Measurements from ENCODE around the gene TMEM179B. TPM values are rescaled to one million over a fixed set of nuclear protein-coding genes. Genes with fewer than 3 reads are reported as not detected.
A peak's percentile ranks its signal among the peaks of the same experiment; 100 is the strongest.

The TMEM179B gene
- total and polyA plus RNA-seq, 2 of the 13 experiments (the other 11 are each of a cell fraction or from before 2014, with no cell fraction given): 24.8 to 25.7 TPM

GRCh38 chr11:62839050-62839945 lies 52.1 kb downstream of the TMEM179B start, which contains the start of gene WDR74 (continued):
- TF ChIP-seq JDP2 (CRISPR knock-in tag; IDR thresholded peaks at IDR 0.05; ENCODE audit: borderline replicate concordance) (no peak), REL (CRISPR knock-in tag; conservative IDR thresholded peaks at IDR 0.05) (no peak), ZSCAN30 (CRISPR knock-in tag; IDR thresholded peaks at IDR 0.05) (no peak), ZFP37 (CRISPR knock-in tag; IDR thresholded peaks at IDR 0.05; ENCODE audit: borderline replicate concordance) (no peak; the same call in 1 of the 2 replicates), TCF7L2 (IDR thresholded peaks at IDR 0.05; ENCODE audit: low read depth, low read length) (no peak), SIX4 (CRISPR knock-in tag; IDR thresholded peaks at IDR 0.05) (peak; percentile 59; the same call in 1 of the 2 replicates), HES4 (CRISPR knock-in tag; IDR thresholded peaks at IDR 0.05; ENCODE audit: borderline replicate concordance) (0 out of 2 replicates have a peak, but pooled peaks have one; percentile 68), TARDBP (CRISPR knock-in tag; IDR thresholded peaks at IDR 0.05) (peak; percentile 72; the same call in 1 of the 2 replicates), PRMT3 (CRISPR knock-in tag; IDR thresholded peaks at IDR 0.05; ENCODE audit: borderline replicate concordance, low read depth) (no peak), RARG (CRISPR knock-in tag; IDR thresholded peaks at IDR 0.05; ENCODE audit: low read depth) (no peak), ZXDC (CRISPR knock-in tag; IDR thresholded peaks at IDR 0.05) (no peak), GLI4 (CRISPR knock-in tag; IDR thresholded peaks at IDR 0.05; ENCODE audit: borderline replicate concordance) (no peak), ZNF343 (CRISPR knock-in tag; IDR thresholded peaks at IDR 0.05) (peak; percentile 82; the same call in 1 of the 2 replicates), HMGA1 (CRISPR knock-in tag; conservative IDR thresholded peaks at IDR 0.05) (no peak), IRF1 (CRISPR knock-in tag; IDR thresholded peaks at IDR 0.05; ENCODE audit: low read depth) (0 out of 2 replicates have a peak, but pooled peaks have one; percentile 84), IRF2 (CRISPR knock-in tag; IDR thresholded peaks at IDR 0.05) (peak; percentile 92; the same call in 1 of the 2 replicates), GABPB1 (CRISPR knock-in tag; IDR thresholded peaks at IDR 0.05) (peak; percentile 100), GTF2F1 (IDR thresholded peaks at IDR 0.05; ENCODE audit: low read length) (no peak), ZSCAN9 (CRISPR knock-in tag; IDR thresholded peaks at IDR 0.05; ENCODE audit: borderline replicate concordance) (peak; percentile 80; the same call in 1 of the 2 replicates), ZNF468 (CRISPR knock-in tag; IDR thresholded peaks at IDR 0.05) (no peak), ZNF629 (CRISPR knock-in tag; conservative IDR thresholded peaks at IDR 0.05) (no peak; the same call in 1 of the 2 replicates), TBP (CRISPR knock-in tag; IDR thresholded peaks at IDR 0.05) (no peak), HDAC1 (CRISPR knock-in tag; IDR thresholded peaks at IDR 0.05) (peak; percentile 99), ZNF678 (CRISPR knock-in tag; IDR thresholded peaks at IDR 0.05) (0 out of 2 replicates have a peak, but pooled peaks have one; percentile 79), MTA3 (CRISPR knock-in tag; IDR thresholded peaks at IDR 0.05) (no peak), TRIM24 (CRISPR knock-in tag; IDR thresholded peaks at IDR 0.05) (no peak), CAMTA2 (CRISPR knock-in tag; IDR thresholded peaks at IDR 0.05; ENCODE audit: borderline replicate concordance) (no peak), PCBP2 (optimal IDR thresholded peaks at IDR 0.05; ENCODE audit: low read depth, low read length, poor library complexity, severe bottlenecking) (no peak), ZNF326 (CRISPR knock-in tag; IDR thresholded peaks at IDR 0.05; ENCODE audit: borderline replicate concordance) (no peak)
